Hematopoietic multipotent progenitor cell (in vitro differentiated cells): ENCODE data around the gene FAM3A. TPM values are rescaled to one million over a fixed set of nuclear protein-coding genes. Genes with fewer than 3 reads are reported as not detected.

ENCODE experiments used
- DNase-seq, 3 donors: peaks; one replicate each; pipeline ENCODE4 v3.0.0-alpha.2; 2011 to 2015; ENCODE audit warnings: low read depth in 2 of 3, low spot score in 2 of 3
- small RNA-seq: library from RNA; depleted of rRNA; stranded (forward); fragments of <200 nt; gene quantifications from one replicate; pipeline ENCODE3, GENCODE V24; 2012
- total RNA-seq: library from RNA; depleted of rRNA; stranded (reverse); fragments of >200 nt; gene quantifications from one replicate; pipeline ENCODE4 v1.2.3, GENCODE V29; 2012

Gene FAM3A
- total RNA-seq, 1 donor: 43.9 TPM

DNA sequence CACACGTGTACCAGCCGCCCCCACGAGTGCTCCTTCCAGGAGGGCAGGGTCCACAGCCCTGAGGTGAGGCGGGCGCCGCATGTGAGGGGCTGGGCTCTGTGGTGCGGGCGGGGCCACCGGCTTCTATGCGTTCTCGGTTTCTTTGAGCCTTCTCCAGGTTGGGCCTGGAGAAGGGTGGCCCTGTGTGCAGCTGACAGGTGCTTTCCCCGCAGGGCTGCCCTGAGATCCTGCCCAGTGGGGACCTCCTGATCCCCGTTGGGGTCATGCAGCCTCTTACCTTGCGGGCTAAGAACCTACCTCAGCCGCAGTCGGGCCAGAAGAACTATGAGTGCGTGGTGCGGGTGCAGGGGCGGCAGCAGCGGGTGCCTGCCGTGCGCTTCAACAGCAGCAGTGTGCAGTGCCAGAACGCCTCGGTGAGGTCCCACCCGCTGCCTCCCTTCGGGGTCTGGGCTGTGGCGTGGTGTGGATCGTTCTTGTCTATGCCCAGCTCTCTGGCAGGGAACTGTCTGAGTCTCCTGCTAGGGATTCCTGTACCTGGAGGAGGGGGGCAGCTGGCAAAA is 51.1 kb downstream of the FAM3A start:
- DNase-seq: no peak

DNA sequence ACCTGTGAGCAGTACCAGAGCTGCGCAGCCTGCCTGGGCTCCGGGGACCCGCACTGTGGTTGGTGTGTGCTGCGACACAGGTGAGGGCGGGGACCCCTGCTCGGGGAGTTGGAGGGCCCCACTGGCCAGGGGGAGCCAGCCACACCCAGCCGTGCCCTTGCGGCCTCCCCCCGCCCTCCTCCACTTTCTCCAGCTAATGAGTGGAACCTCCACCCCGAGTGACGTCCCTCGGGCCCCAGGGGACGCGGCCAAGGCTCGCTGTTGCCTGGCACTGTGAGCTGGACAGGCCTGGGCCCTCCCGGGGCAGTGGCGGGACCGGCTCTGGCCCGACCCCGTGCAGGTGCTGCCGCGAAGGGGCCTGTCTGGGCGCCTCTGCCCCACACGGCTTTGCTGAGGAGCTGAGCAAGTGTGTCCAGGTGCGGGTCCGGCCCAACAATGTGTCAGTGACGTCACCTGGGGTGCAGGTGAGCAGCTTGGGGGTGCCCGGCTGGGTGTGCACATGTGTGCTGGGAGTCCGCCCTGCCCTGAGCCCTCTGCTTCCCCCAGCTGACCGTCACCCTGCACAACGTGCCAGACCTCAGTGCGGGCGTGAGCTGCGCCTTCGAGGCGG is 52.3 kb downstream of the FAM3A start:
- DNase-seq: no peak

DNA sequence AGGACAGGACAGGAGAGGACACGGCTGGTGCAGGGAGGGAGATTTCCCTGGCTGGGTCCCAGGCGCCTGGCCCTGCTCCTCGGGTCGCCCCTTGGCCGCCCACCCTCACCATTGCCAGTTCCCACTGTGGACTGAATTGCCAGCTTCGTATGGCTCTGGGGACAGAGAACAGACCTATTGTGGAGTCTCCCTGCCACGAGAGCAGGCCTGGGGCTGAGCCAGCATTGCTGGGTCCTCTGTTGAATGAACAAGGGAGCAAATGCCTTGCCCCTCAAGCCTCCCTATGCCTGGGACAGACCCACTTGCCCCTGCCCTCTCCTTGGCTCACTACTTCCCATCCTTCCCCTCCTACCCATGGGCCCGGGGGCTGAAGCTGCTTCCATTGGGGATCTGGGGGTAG is 53.6 kb downstream of the FAM3A start:
- DNase-seq: no peak

DNA sequence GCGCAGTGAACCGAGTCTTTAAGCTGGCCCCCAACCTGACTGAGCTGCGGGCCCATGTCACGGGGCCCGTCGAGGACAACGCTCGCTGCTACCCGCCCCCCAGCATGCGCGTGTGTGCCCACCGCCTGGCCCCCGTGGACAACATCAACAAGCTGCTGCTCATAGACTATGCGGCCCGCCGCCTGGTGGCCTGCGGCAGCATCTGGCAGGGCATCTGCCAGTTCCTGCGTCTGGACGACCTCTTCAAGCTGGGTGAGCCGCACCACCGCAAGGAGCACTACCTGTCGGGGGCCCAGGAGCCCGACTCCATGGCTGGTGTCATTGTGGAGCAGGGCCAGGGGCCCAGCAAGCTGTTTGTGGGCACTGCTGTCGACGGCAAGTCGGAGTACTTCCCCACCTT is 55.7 kb downstream of the FAM3A start:
- DNase-seq: no peak

DNA sequence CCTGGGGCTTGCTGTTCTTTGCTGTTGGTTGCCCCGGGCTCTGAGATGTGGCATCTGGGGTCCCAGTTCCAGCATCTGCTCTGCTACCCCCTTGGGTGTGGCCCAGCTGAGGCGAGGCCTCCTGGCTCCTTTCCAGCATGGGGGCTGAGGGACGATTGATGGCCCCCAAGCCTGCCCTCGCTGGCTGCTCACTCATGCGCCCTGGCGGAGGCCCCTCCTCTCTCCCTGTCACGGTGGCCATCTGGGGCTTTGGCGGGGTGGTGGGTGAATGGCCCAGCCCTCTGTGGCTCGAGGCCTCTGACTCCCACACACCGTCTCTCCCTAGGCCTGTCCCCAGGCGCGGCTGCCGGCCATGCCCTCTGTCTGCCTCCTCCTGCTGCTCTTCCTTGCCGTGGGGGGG is 56.2 kb downstream of the FAM3A start:
- DNase-seq: no peak

DNA sequence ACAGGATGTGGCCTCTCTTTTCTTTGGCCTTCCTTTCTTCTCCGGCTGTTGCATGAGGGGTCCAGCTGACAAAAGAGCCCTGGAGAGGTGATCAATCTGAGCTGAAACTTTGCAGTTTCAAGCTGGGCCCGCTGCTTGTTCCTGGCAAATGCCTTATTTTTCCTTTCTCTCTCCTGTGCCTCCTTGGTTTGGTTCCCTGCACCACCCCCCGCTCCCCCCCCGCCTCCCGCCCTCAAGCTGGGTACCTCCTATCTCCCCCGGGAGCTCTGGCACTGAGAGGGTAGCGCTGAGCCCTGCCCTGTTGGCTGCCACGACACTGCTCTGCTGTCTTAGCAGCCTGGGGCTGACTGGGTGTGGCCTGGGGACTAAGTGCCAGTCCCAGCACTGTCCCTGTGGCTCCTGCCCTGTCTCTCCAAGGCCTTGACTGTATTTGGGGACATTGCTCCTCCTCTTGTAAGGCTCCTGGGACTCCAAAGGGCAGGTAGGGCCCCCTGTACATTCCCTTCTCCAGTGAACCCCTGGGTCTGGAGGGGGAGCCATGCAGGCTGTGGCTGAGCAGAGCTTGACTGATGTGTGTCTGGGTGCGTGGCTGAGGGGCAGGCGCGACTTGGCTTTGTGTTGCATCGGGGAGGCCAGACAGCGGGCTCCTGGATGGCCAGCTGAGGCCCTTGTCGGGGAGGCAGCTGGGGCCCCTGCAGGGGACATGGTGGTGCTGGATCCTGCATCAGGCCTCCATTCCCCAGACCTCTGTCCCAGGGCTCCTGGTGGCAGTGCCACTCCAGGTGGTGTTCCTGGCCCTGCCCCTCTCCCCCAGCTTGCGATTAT is 56.9 kb downstream of the FAM3A start:
- no peak for DNase-seq

DNA sequence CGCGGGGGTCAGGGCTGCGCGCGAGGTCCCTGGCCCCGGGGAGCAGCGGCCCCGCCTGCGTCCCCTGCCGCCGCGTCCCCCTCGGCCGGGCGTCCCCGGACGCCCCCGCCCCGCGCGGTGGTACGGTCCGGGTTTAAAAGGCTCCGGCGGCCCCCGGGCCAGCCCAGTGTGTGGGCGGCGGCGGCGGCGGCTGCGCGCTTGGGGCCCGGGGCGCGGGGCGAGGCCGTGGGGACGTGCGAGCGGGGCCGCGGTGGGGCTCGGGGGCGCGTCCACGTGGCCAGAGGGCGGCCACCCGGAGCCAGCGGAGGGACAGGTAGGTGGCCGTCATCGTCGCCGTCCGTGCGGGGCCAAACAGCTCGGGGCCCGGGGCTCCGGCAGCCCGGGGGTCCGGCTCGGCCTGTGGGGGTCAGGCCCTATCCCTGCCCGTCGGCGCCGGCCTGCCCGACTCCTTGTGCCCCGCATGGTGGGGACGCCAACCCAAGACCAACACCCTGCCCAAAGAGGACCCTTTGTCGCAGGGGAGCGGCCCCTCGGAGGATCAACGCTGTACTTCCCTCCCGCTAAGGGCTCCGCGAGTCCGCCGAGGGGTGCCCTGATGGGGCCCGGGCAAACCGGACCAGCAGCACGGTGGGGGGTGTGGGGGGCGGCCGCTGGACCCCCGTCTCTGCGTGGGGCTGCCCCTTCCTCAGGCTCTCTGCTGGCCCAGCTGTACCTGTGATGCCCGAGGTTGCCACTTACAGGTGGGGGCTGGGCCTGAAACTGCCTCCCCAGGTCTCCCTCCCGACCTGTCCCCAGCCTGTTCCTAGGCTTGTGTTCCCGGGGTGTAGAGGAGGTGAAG is 57.7 kb downstream of the FAM3A start, which contains the start of gene PLXNA3:
TSS of gene PLXNA3 (plus strand) at position 166 of the 838 bp plus-strand sequence. CDS start 1,903 bp downstream, outside the sequence.
- DNase-seq: peak; percentile 41 to 46 (median 44)

DNA sequence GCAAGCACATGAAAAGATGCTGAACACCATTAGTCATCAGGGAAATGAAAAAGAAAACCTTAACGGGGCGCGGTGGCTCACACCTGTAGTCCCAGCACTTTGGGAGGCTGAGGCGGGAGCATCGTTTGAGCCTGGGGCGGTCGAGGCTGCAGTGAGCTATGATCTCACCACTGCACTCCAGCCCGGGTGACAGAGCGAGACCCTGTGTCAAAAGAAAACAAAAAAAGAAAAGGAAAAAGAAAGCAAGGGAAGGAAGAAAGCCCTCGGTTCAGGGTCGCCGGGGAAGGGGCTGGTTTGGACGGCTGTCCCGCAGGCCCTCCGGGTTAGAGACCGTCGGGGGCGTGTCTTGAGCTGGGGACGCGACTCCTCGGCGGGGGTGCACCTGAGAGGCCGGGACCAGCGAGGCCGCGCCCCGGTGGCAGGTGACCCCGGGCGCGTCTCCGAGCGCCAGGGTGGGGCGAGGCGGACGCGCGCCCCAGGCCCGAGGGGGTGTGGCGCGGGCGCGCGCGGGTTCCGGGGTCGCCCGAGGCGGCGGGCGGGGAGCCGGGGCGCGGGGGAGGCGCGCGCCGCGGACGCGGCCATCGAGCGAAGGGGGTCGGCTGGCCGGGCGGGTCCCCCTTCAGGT is 58.4 kb downstream of the FAM3A start:
- DNase-seq: peak in 2 of 3 donors; percentile 12 to 41

Small RNA genes within 50 kb of the gene (small RNA-seq; reads per million reads assigned to genes)
- not detected for gene RN7SL697P

Other genes starting within 250 kb of the FAM3A start
- gene TEX28, start 221.1 kb downstream of the FAM3A start, total RNA-seq: under 0.01 TPM
- gene TKTL1, start 220.4 kb downstream of the FAM3A start, total RNA-seq: 0.27 TPM
- 868 TPM for gene FLNA, start 141.6 kb downstream of the FAM3A start, total RNA-seq
- 24.5 TPM for gene EMD, start 136.9 kb downstream of the FAM3A start, total RNA-seq
- 7,558 TPM for gene RPL10, start 117.9 kb downstream of the FAM3A start, total RNA-seq
- 89.7 TPM for gene DNASE1L1, start 107.0 kb downstream of the FAM3A start, total RNA-seq
- gene TAFAZZIN, start 104.7 kb downstream of the FAM3A start, total RNA-seq: 42.3 TPM
- gene ATP6AP1, start 87.6 kb downstream of the FAM3A start, total RNA-seq: 95.1 TPM
- 85.9 TPM for gene GDI1, start 79.1 kb downstream of the FAM3A start, total RNA-seq
- 10.5 TPM for gene FAM50A, start 72.1 kb downstream of the FAM3A start, total RNA-seq
- 12.1 TPM for gene PLXNA3, start 58.0 kb downstream of the FAM3A start, total RNA-seq
- 47.1 TPM for gene LAGE3, start 37.0 kb downstream of the FAM3A start, total RNA-seq
- gene UBL4A, start 29.6 kb downstream of the FAM3A start, total RNA-seq: 54.4 TPM
- gene SLC10A3, start 25.6 kb downstream of the FAM3A start, total RNA-seq: 37.2 TPM
- gene G6PD, start 30.6 kb upstream of the FAM3A start, total RNA-seq: 110 TPM
- 13.2 TPM for gene IKBKG, start 31.4 kb upstream of the FAM3A start, total RNA-seq
- gene CTAG1A, start 68.9 kb upstream of the FAM3A start, total RNA-seq: not detected
- not detected for gene CTAG1B, start 103.0 kb upstream of the FAM3A start, total RNA-seq
- not detected for gene CTAG2, start 137.3 kb upstream of the FAM3A start, total RNA-seq
- gene GAB3, start 234.8 kb upstream of the FAM3A start, total RNA-seq: 49.5 TPM
- 45.2 TPM for gene DKC1, start 246.6 kb upstream of the FAM3A start, total RNA-seq